Mesothelial cell of epicardium (in vitro differentiated cells): ENCODE measurements around the gene CPNE2. TPM values are rescaled to one million over a fixed set of nuclear protein-coding genes. Genes with fewer than 3 reads are reported as not detected.

Experiments used
- DNase-seq, 2 experiments: peaks; one replicate each; pipeline ENCODE4 v3.0.0; 2021; ENCODE audit warnings: low spot score in 2 of 2; ENCODE audit not compliant: unreplicated experiment in 2 of 2
- H3K27ac Mint-ChIP-seq: 2 replicates; pipeline ENCODE4 v1.8.0; 2021; ENCODE audit warnings: mixed read lengths
- H3K27me3 Mint-ChIP-seq: 2 replicates; pipeline ENCODE4 v1.8.0; 2021; ENCODE audit warnings: low read depth, mixed read lengths
- H3K36me3 Mint-ChIP-seq: 2 replicates; pipeline ENCODE4 v1.8.0; 2021; ENCODE audit warnings: mixed read lengths
- H3K4me1 Mint-ChIP-seq: 2 replicates; pipeline ENCODE4 v1.8.0; 2021; ENCODE audit warnings: mixed read lengths
- H3K4me3 Mint-ChIP-seq: 2 replicates; pipeline ENCODE4 v1.8.0; 2021; ENCODE audit warnings: mild to moderate bottlenecking, moderate library complexity, mixed read lengths
- H3K9me3 Mint-ChIP-seq: 2 replicates; pipeline ENCODE4 v1.8.0; 2021; ENCODE audit warnings: mixed read lengths
- total RNA-seq: library from RNA; stranded (reverse); gene quantifications from 3 replicates; pipeline ENCODE4 v1.2.1, GENCODE V29; 2021
- TF ChIP-seq, protein P1 (sequence below): fragments of 200-600 bp; sonication (generic); IDR thresholded peaks from one replicate; pipeline ENCODE4 v1.5.0; 2021; ENCODE audit warnings: antibody characterized with exemption; ENCODE audit not compliant: unreplicated experiment

CPNE2 gene
- total RNA-seq, 1 donor from 2014 or later: 35.4 TPM

DNA sequence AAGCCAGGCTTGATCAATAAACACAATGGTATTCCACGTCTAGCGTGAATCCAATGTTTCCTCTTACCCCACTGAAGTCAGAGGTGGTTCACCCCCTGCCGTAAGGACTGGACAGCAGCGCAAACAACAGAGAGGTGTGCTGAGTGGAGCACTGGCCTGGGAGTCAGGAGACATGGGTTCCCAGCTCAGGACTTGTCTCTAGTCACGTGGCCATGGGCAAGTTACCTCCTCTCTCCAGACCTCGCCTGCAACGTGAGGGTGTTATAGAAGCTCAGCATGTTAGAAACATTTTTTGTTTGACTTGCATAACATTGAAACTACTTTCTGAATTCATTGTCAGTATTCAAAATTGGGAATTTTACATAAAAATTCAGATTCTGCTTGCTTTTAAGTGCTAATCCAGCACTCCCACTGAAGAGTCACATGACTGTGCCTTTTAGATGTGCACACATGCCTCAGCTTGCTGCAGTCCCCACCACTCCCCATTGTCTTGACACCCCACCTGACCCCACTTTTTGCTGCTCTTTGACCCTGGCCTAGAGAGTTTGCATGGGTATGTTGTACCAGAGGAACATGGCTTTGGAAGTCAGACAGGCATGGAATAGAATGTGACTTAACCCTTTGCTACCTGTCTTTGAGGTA is 8.8 kb upstream of the CPNE2 start:
- no peaks in the 10 kb centered on the region for H3K36me3 Mint-ChIP-seq
- H3K4me1 Mint-ChIP-seq: peaks cover 2% of the 10 kb centered on the region
- no peaks in the 10 kb centered on the region for H3K9me3 Mint-ChIP-seq
- H3K4me3 Mint-ChIP-seq: no peak overlapping the region
- peaks cover 3% of the 10 kb centered on the region for H3K27me3 Mint-ChIP-seq
- no peak for DNase-seq
- TF ChIP-seq, protein P1, sequence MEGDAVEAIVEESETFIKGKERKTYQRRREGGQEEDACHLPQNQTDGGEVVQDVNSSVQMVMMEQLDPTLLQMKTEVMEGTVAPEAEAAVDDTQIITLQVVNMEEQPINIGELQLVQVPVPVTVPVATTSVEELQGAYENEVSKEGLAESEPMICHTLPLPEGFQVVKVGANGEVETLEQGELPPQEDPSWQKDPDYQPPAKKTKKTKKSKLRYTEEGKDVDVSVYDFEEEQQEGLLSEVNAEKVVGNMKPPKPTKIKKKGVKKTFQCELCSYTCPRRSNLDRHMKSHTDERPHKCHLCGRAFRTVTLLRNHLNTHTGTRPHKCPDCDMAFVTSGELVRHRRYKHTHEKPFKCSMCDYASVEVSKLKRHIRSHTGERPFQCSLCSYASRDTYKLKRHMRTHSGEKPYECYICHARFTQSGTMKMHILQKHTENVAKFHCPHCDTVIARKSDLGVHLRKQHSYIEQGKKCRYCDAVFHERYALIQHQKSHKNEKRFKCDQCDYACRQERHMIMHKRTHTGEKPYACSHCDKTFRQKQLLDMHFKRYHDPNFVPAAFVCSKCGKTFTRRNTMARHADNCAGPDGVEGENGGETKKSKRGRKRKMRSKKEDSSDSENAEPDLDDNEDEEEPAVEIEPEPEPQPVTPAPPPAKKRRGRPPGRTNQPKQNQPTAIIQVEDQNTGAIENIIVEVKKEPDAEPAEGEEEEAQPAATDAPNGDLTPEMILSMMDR: no peak
- H3K27ac Mint-ChIP-seq: no peak overlapping the region

GRCh38 chr16:57084257-57084770 is 8.1 kb upstream of the CPNE2 start:
- Mint-ChIP-seq H3K4me1 (peaks cover 2% of the 10 kb centered on the region), H3K27ac (no peak overlapping the region), H3K4me3 (no peak overlapping the region), H3K9me3 (no peaks in the 10 kb centered on the region), H3K27me3 (peaks cover 3% of the 10 kb centered on the region), H3K36me3 (no peaks in the 10 kb centered on the region)
- TF ChIP-seq, protein P1: peak; percentile 97
- DNase-seq: peak in 1 of 2 experiments; percentile 72

GRCh38 chr16:57084996-57085395 is 7.4 kb upstream of the CPNE2 start:
- no peak overlapping the region for H3K4me3 Mint-ChIP-seq
- TF ChIP-seq, protein P1: no peak
- H3K4me1 Mint-ChIP-seq: peaks cover 2% of the 10 kb centered on the region
- no peaks in the 10 kb centered on the region for H3K36me3 Mint-ChIP-seq
- no peak for DNase-seq
- no peaks in the 10 kb centered on the region for H3K27me3 Mint-ChIP-seq
- H3K27ac Mint-ChIP-seq: no peak overlapping the region
- H3K9me3 Mint-ChIP-seq: no peaks in the 10 kb centered on the region

DNA sequence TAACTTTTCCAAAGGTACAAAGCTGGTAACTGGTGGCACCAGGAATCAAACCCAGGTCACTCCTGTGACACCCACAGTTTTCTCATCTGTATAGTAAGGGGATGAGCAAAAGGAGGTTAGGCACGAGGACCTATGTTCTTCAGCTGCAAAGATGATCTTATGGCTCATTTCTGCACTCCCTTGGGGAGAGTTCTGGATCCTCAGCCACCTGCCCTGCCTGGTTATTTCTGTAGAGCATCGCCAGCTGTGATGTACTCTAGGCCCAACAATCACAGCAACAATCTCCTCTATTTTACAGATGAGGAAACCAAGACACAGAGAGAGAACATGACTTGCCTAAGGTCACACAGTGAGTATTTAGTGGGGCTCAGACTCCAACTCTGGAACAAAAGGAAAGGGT is 5.4 kb upstream of the CPNE2 start:
- Mint-ChIP-seq H3K27ac (no peak overlapping the region), H3K27me3 (no peaks in the 10 kb centered on the region), H3K4me1 (peaks cover 11% of the 10 kb centered on the region), H3K36me3 (no peaks in the 10 kb centered on the region), H3K4me3 (no peak overlapping the region), H3K9me3 (peaks cover 6% of the 10 kb centered on the region)
- DNase-seq: no peak
- TF ChIP-seq, protein P1: no peak

GRCh38 chr16:57089406-57089805 is 3.0 kb upstream of the CPNE2 start:
- TF ChIP-seq, protein P1: no peak
- Mint-ChIP-seq H3K27ac (no peak overlapping the region), H3K4me1 (peaks cover 16% of the 10 kb centered on the region), H3K36me3 (no peaks in the 10 kb centered on the region), H3K27me3 (no peaks in the 10 kb centered on the region), H3K9me3 (peaks cover 6% of the 10 kb centered on the region), H3K4me3 (no peak overlapping the region)
- no peak for DNase-seq
